HG02970 (cell line): ENCODE measurements around the gene KMT2A.
A peak's percentile ranks its signal among the peaks of the same experiment; 100 is the strongest.
"Not testable (repeated sequence)": the region's sequence is repeated elsewhere in the genome, so short reads cannot be mapped to it uniquely, and the experiment has no call there.

Source experiments
- ATAC-seq: cut with Tn5 transposase; IDR thresholded peaks from one replicate; pipeline ENCODE4 v1.9.1; 2021; ENCODE audit warnings: mild to moderate bottlenecking, moderate library complexity, moderate number of reproducible peaks; ENCODE audit not compliant: unreplicated experiment, low FRiP score

KMT2A gene

DNA sequence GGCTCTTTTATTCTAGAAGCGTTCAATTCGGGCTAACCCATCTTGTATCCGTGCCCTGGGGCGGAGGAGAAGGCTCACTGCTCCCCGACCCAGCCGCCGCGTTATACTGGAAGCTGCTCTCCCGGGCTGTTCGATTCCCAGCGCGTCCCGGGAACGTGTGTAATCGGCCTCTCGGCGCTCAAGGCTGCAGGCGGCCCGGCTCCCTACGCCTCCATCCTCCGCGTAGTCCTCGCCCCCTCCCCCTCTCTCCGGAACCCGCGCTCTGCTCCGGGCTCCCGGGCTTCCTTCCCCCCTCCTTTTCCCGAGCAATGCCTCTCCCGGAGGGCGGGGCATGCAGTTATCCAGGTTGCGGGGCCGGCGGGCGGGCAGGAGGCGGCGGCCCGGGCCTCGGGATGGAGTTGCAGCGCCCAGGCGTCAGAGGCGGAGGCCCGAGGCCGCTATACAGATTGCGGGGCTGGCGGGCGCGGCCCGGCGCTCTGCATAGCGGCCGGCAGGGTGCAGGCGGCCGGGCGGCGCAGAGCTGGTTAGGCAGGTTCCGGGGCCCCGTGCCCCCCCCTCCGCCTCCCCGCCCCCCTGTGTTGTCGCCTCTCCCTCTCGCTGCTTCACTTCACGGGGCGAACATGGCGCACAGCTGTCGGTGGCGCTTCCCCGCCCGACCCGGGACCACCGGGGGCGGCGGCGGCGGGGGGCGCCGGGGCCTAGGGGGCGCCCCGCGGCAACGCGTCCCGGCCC lies at the start of gene KMT2A:
TSS of gene KMT2A (plus strand) at position 600 of the 732 bp plus-strand sequence. CDS start at position 621, 21 bp downstream.
- ATAC-seq: peak; percentile 70

DNA sequence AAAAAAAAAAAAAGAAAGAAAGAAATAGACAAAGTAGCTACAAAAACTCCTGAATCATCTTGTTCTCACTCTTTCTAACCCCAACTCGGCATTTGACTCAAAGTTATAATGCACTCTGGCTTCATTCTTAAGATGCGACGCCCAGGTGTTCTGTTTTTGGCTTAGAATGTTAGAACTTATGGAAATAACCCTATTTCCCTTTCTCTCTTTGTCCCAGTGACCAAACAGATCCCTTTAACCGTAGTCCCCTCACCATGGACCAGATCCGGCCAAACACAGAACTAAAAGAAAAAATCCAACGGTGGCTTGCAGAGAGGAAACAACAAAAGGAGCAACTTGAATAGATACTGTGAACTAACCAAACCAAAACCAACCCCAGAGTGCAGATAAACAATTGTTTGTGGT lies 40.2 kb upstream of the KMT2A start:
- no peak for ATAC-seq

DNA sequence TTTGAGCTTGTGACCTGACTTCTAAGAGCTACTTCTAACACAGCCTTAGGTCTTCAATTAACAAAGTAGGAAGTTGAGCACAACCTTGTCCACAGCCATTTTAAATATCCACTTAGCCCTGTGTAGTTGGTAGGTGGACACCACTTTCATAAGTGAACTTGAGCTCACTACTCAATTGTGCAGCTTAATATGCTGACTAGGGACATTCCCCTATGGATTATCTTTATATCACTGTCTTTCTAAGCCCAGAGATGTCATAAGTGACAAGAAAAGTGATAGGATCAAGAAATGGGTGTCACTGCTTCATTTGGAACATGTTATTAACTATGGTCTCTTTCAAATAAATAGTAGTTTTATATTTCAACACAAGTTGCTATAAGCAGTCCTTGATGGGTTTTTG lies 38.8 kb upstream of the KMT2A start:
- ATAC-seq: no peak

DNA sequence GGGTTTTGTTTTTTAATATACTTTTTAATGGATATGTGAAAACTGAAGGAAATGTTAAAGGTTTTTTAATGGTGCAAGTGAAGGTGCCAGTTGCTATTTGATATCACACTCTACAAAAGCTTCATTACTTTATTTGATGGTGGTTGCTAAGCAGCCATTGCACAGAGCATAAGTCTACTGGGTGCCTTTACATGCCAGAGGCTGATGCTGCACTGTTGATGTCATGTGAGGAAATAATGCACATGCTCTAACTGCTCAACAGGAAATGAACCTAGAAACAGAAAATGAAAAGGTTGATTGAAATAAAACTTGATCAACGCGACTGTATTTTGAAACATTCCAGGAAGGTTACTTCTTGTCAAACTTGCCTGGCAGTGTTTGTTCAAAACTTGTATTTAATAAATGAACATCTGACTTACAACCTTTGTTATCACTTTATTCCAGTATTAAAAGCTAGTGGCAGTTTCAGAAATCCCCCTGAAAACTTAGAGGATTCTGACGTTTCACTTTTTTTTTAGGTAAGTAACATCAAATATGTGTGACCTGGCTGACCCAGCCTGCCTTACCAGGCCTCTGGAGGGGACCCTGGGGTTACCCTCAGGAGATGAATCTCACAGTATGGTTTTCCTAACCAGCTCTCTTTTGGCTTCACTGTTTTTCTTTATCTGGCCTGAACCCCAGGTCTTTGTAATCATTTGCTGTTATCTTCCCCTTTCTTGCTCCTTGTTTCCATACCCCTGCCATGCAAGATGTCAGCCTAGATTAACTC lies 37.3 kb upstream of the KMT2A start:
- no peak for ATAC-seq

DNA sequence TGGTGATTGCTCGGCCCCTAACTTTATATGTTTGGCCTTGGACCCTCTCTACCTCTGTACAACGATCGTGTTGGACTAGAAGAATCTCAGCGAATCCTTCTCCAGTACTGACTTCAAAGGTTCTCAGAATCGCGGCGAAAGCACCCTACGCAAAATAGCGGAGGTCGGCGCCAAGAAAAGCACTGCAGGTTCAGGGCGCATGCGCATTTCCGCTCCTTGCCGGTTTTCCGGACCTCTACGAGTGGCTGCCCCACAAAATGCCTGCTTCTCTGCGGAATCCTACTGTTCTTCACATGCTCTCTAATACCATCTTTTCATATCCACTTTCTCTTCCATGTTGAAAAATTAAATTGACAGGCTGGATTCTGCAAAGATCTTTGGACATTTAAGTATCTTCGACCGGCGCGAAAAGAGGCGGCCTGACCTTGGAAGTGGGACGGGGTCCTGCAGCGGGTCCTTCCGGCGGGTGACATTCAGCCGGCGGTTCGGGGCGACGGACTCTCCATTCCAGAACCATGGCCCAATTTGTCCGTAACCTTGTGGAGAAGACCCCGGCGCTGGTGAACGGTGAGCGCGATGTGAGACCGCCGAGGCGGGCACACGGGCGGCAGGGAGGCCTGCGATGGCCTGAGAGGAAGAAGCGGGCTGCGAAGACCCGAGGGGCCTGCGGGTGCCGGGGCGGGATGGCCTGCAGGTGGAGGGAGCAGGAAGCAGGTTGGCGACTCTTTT lies 35.0 kb upstream of the KMT2A start, which contains the start of gene ATP5MG:
TSS of gene ATP5MG (plus strand) at position 456 of the 729 bp plus-strand sequence. CDS start at position 516, 60 bp downstream.
- peak; percentile 55 for ATAC-seq

DNA sequence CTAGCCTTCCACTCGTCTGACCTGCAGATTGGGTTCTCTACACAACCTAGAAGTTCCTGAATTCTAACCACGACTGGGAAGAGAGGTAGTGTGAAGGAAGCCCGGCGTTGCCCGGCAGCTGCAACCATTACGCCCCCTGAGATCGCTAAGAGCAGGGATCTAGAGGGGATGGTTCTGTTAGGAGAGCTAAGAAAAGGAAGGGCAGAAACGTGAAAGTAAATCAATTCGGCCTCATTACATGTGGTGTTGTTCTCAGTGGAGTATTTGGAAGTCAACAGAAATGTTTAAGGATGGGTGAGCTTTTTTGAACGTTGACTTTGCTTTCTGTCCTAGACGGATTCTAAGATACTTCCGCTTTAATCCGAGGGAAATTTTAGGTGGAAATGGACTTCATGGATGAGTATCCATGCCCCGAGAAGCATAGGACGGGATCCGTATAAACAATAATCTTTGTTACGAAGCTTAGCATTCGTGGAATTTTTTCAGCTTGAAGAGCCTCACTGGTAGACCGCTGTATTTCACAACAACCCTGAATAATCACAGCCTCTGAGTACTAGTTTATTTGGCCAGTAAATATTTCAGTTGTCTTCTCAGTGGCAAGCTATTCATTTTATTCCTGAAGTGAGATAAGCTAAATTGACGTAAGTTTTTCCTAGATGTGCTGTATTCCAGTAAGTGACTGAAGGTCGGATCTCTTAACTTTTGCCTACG lies 34.3 kb upstream of the KMT2A start:
- ATAC-seq: no peak

DNA sequence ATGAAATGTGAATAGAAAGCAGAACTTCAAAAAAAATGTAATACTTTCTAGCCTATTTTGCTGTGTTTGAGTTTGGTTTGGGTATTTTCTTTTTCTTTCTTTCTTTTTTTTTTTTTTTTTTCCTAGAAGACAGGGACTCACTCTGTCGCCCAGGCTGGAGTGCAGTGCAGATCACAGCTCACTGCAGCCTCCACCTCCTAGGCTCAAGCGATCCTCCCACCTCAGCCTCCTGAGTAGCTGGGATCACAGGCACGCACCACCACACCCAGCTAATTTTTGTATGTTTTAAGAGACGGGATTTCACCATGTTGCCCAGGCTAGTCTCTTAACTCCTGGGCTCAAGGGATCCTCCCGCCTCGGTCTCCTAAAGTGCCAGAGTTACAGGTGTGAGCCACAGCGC lies 33.7 kb upstream of the KMT2A start:
- not testable (repeated sequence) for ATAC-seq

DNA sequence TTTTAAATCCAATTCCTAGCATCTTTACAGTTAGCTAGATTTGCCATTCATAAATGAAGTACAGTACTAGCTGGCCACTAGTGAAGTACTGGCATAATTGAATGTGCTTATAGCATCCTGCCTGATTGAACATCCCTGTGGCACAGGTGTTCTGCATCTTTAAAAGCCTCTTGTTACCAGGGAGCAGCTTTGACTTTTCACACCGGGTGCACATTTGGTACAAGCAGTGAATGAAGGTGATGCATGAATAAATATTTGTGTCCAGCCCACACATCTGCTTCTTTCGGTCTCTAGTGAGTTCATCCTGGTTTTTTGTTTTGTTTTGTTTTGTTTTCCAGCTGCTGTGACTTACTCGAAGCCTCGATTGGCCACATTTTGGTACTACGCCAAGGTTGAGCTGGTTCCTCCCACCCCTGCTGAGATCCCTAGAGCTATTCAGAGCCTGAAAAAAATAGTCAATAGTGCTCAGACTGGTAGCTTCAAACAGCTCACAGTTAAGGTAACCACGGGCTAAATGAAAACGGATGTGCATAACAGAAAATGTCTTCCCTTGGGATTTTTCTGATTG lies 29.6 kb upstream of the KMT2A start:
- no peak for ATAC-seq

DNA sequence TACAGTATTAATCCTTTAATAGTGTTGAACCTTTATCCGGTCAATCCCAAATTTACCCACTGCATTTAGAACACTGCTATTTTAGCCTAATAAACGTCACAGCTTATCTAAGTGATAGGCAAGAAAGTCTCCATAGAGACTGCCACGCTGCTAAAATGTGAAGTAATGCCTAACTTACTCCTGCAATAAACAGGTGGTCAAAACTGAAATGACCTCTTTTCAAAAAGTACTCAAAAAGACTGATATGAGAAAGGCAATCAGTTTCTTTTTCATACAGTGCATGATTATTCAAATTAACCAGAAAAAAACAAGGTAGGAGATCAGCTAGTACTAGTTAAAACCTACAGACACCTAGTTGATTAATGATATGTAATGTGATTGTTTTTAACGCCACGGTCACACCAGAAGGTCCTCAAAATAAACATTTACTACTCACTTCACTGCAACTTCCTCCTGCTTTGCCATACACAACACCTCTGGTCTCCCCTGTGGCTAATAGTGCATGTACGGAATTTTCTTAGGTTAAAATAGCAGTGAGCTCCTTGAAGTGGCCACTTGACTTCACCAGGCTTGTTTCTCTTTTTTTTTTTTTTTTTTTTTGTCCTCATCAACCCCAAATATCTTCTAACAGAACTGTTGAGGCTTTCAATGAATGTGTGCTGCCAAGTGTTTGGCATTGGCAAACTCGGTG lies 26.1 kb upstream of the KMT2A start:
- no peak for ATAC-seq

DNA sequence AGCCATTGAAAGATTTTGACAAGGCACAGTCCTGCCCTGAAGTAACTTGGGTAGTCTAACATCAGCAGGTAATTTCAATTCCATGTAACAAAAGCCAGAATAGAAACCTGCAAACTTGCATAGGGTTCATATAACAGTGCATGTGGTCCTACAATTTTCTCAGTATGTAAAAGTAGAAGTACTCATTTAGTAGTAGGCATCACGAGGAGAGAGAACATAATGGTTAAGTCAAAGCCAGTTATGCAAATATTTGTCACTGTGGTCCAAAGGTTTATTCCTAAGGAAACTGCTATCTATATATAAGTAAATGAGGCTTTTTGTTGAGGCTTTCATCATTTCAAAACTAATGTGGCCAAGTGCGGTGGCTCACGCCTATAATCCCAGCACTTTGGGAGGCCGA lies 24.8 kb upstream of the KMT2A start:
- ATAC-seq: no peak

DNA sequence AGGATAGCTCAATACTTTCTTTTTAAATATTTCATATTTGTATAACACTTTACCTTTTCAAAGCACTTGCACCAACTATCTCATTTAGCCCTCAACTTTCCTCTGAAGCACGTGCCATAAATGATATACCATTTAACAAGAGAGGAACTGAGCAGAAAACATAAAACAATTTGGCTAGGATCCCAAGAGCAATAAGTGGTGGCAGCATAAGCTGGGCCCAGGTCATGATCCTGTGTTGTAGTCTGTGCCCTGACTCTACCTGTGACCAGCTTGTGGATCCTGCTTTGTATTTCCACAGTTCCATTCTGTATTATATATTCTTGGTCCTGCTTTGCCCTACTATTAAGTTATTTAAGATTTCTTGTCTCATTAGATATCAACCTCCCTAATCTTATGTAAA lies 23.4 kb upstream of the KMT2A start:
- no peak for ATAC-seq

DNA sequence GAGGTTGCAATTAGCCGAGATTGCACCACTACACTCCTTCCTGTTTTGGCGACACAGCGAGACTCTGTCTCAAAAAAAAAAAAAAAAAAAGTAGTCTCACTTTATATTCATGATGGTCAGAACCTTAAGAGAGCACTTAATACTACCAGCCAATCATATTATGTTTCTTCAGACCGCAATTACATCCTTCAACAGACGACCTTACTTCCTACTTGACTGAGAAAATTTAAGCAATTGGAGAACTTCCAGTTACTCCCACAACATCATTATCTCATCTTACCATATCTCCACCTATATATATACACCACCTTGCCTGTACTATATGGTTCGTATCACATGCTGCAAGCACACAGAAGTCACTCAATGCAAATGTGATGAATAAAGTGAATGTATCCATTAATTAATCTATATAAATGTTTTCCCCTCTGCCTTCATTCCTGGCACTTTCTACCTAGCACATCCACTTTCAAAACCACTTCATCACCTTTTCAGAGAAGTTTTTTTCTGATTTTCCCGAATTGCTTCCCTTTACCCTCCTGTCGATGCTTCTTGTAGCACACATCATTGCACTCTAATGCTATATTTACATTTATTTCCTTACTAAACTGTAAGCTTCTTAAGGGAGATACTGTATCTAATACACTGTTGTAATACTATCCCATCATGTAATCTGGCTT lies 21.1 kb upstream of the KMT2A start:
- no peak for ATAC-seq

DNA sequence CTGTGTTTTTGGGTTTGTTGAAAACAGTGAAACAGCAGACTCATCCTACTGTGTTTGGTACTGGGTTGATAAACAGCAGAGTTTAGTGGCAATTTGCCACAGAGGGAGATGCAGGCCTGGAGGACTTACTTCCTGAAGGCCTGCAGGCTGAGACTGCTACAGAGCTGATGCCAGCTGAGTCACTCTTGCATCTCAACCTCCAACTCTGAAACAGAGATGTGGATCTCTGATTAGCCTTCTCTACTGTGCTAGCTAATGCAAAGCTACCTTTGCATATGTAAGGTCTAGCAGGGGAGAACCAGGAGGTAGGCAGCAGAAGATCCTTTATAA lies 20.6 kb upstream of the KMT2A start:
- ATAC-seq: no peak

DNA sequence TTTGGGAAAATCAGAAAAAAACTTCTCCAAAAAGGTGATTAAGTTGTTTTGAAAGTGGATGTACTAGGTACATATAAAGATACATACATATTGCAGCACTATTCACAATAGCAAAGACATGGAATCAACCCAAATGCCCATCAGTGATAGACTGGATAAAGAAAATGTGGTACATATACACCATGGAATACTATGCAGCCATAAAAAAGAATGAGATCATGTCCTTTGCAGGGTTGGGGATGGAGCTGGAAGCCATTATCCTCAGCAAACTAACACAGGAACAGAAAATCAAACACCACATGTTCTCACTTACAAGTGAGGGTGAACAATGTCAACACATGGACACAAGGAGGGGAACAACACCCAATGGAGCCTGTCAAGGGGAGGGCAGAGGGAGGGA lies 19.4 kb upstream of the KMT2A start:
- ATAC-seq: not testable (repeated sequence)

DNA sequence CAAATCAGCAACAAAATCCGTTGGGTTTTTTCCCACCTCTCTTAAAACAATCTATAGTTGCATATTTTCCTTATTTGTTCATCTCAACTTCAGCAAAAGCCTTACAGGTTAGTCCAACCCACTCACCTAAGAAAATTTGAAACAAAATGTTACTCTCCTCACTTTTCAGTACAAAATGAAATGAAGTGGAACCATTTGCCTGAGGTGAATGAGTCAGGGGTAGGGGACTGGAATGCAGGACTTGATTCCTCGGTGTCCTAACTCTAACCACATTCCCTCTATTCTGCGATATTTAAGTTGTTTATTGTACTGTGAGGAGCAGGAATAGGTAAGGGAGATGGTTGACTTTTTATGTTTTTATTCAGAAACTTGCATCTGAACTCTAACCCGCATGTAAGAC lies 18.5 kb upstream of the KMT2A start:
- no peak for ATAC-seq

DNA sequence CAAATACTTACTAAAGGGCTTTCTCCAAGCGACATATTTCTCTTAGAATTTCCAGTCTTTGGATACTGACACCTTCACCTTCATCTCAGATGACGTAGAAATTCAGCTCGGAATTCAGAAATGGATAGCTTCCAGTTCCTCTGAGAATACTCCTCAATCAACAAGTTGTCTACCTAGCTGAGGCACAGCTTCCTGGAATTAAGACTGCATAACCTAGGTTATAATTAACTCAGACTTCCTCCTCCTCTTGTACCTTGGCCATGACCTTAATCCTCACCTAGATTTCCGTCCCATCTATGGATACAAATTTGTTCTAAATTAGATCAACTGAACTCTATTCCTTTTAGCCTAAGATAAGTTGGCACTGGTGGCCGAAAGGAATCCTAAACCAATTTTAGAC lies 17.5 kb upstream of the KMT2A start:
- no peak for ATAC-seq

DNA sequence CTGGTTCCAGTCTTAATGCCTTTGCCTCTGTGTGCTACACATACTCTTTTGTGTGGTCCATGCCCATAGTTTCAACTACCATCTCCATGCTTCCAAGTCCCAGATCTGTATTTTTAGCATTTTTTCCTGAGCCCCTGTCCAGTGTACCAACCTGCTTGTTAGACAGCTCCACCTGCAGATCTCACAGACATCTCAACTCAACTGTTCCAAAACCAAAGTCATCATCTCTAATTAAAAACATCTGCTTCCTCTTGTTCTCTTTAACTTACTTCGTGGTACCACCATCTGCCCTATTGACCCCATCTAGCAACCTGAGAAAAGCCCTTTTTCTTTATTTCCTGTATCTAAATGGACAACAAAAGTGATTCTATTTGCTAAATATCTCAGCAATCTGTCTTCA lies 8.6 kb upstream of the KMT2A start:
- no peak for ATAC-seq

DNA sequence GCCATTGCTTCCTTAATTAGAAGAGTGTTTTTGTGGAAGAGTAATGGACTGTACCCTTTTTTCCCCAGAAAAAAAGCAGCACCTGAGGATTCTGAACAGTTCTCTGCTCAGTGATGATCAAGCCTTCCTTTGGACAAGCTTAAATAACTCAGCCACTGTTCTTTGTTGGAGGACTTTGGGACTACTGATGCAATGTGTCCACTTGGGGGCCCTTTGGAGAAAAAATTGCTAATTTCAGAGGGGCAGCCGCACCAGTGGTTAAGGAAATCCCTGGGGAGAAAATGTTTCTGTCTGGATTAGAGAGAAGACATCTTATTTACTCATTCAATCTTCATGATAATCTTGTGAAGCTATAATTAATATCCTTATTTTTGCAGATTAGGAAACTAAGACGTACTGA lies 5.3 kb upstream of the KMT2A start:
- ATAC-seq: no peak

DNA sequence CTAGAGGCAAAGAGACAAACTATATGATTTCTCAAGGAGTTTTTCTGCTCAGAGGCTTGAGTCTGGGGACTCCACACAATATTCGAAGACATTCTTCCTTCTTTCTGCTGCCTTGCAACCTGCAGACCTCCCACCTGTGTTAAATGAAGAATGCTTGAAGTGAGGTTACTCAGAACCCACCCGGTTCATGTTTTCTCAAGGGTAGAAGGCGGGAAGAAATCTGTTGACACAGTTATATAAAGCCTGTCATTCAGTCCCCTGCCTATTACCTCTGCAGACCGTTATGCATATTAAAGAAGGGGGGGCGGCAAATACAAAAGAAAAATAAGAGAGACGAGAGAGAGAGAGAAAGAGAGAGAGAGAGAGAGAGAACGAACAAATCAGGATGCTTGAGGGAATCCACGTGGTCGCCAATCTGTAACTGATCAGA lies 2.2 kb upstream of the KMT2A start:
- no peak for ATAC-seq
